H1 (cell line): ENCODE measurements around the gene BLOC1S1. TPM values are rescaled to one million over a fixed set of nuclear protein-coding genes. Genes with fewer than 3 reads are reported as not detected.

Experiments
- CTCF ChIA-PET: fragments of 300-600 bp; sonication (Branson Sonifier 250); formaldehyde crosslinking; loops from one replicate; lab custom pipeline; 2021; ENCODE audit not compliant: partially characterized antibody; lab: Charles Lee
- POLR2A ChIA-PET: fragments of 300-600 bp; sonication (Branson Sonifier 250); formaldehyde crosslinking; loops from one replicate; lab custom pipeline; 2021; ENCODE audit warnings: inconsistent platforms; ENCODE audit not compliant: partially characterized antibody; lab: Charles Lee
- DNase-seq, 2 experiments: peaks; one replicate each; pipeline versions ENCODE4 v3.0.0 to v3.0.0-alpha.2; 2010 to 2022; ENCODE audit warnings: low spot score in 2 of 2, low read depth in 1 of 2, mixed read lengths in 1 of 2
- FAIRE-seq: peaks from 2 replicates; lab custom pipeline; 2011; peaks lifted over from hg19 to GRCh38; lab: Jason Lieb, UNC
- H2AFZ ChIP-seq: 2 replicates; pipeline ENCODE4 v1.8.1; 2012; ENCODE audit warnings: low read length, inconsistent platforms
- H2AK5ac ChIP-seq: 2 replicates; pipeline ENCODE4 v1.6.1; 2013; ENCODE audit warnings: low read depth, low read length
- H2BK120ac ChIP-seq: replicated peaks from 2 replicates; pipeline ENCODE3; 2013; ENCODE audit warnings: low read depth, low read length, inconsistent platforms
- H2BK12ac ChIP-seq: 2 replicates; pipeline ENCODE4 v1.6.1; 2013; ENCODE audit warnings: low read depth, low read length
- H2BK15ac ChIP-seq: 2 replicates; pipeline ENCODE4 v1.6.1; 2013; ENCODE audit warnings: low read length
- H2BK20ac ChIP-seq: 2 replicates; pipeline ENCODE4 v1.6.1; 2013; ENCODE audit warnings: low read length
- H2BK5ac ChIP-seq: 2 replicates; pipeline ENCODE4 v1.6.1; 2013; ENCODE audit warnings: low read depth, low read length
- H3K14ac ChIP-seq: 2 replicates; pipeline ENCODE4 v1.6.1; 2013; ENCODE audit warnings: inconsistent platforms; ENCODE audit not compliant: insufficient read length
- H3K18ac ChIP-seq: 2 replicates; pipeline ENCODE4 v1.6.1; 2013; ENCODE audit warnings: low read length; ENCODE audit errors: extremely low read depth
- H3K23ac ChIP-seq: 2 replicates; pipeline ENCODE4 v1.6.1; 2013; ENCODE audit warnings: inconsistent platforms; ENCODE audit not compliant: insufficient read length
- H3K23me2 ChIP-seq: 2 replicates; pipeline ENCODE4 v1.6.1; 2013; ENCODE audit warnings: low read depth, low read length
- H3K27ac ChIP-seq: 2 replicates; pipeline ENCODE4 v1.6.1; 2011; ENCODE audit warnings: low read depth, low read length, inconsistent platforms
- H3K27me3 ChIP-seq, 4 experiments: replicated peaks in 1 of 4; 1 replicate in 1 of 4; 2 replicates in 3 of 4; pipeline versions ENCODE4 v1.6.1 to v1.8.1; 2011 to 2013; ENCODE audit warnings: low read length in 3 of 4, mild to moderate bottlenecking in 3 of 4, inconsistent platforms in 2 of 4, mixed read lengths in 2 of 4, moderate library complexity in 1 of 4; ENCODE audit not compliant: control insufficient read depth in 3 of 4, insufficient read depth in 3 of 4; ENCODE audit errors: extremely low read depth in 1 of 4
- H3K36me3 ChIP-seq, 4 experiments: 2 replicates each; pipeline versions ENCODE4 v1.6.1 to v1.8.1; 2011 to 2013; ENCODE audit warnings: mild to moderate bottlenecking in 4 of 4, low read length in 3 of 4, moderate library complexity in 2 of 4, control low read depth in 1 of 4, inconsistent platforms in 1 of 4; ENCODE audit not compliant: insufficient read depth in 4 of 4, control insufficient read depth in 2 of 4
- H3K4ac ChIP-seq: replicated peaks from 2 replicates; pipeline ENCODE3; 2013; ENCODE audit warnings: low read length, low read depth, mixed read lengths, inconsistent platforms; ENCODE audit not compliant: insufficient read length
- H3K4me1 ChIP-seq, 4 experiments: replicated peaks in 1 of 4; 1 replicate in 1 of 4; 2 replicates in 3 of 4; pipeline versions ENCODE4 v1.6.1 to v1.8.1; 2011 to 2013; ENCODE audit warnings: low read length in 3 of 4, inconsistent platforms in 2 of 4, mixed read lengths in 1 of 4; ENCODE audit not compliant: insufficient read depth in 4 of 4, control insufficient read depth in 3 of 4
- H3K4me2 ChIP-seq, 2 experiments: 2 replicates each; pipeline versions ENCODE4 v1.6.1 to v1.8.1; 2011 to 2013; ENCODE audit warnings: low read depth in 2 of 2, low read length in 2 of 2, control low read depth in 1 of 2, inconsistent platforms in 1 of 2, mild to moderate bottlenecking in 1 of 2; ENCODE audit not compliant: insufficient read depth in 1 of 2
- H3K4me3 ChIP-seq, 4 experiments: fragments of 200-600, 300-600 bp in 1 of 4; sonication (generic), shearing (Covaris generic), sonication (Bioruptor Twin) in 1 of 4; 2 replicates each; pipeline versions ENCODE4 v1.5.1 to v1.8.1; 2011 to 2016; ENCODE audit warnings: low read length in 4 of 4, low read depth in 3 of 4, control low read depth in 2 of 4, inconsistent platforms in 2 of 4, mild to moderate bottlenecking in 2 of 4, mixed read lengths in 1 of 4, moderate library complexity in 1 of 4; ENCODE audit not compliant: insufficient read depth in 2 of 4; ENCODE audit errors: extremely low read depth in 1 of 4
- H3K56ac ChIP-seq: replicated peaks from 2 replicates; pipeline ENCODE3; 2013; ENCODE audit warnings: low read depth, mild to moderate bottlenecking, mixed read lengths, low read length, inconsistent platforms; ENCODE audit not compliant: insufficient read length
- H3K79me1 ChIP-seq: 2 replicates; pipeline ENCODE4 v1.6.1; 2013; ENCODE audit warnings: low read depth, low read length, control low read depth
- H3K79me2 ChIP-seq, 2 experiments: 2 replicates each; pipeline versions ENCODE4 v1.6.1 to v1.8.1; 2012 to 2013; ENCODE audit warnings: low read length in 2 of 2, mild to moderate bottlenecking in 2 of 2, inconsistent platforms in 1 of 2; ENCODE audit not compliant: insufficient read depth in 2 of 2, control insufficient read depth in 1 of 2
- H3K9ac ChIP-seq, 4 experiments: replicated peaks in 1 of 4; 1 replicate in 1 of 4; 2 replicates in 3 of 4; pipeline versions ENCODE4 v1.6.1 to v1.8.1; 2011 to 2013; ENCODE audit warnings: low read depth in 3 of 4, low read length in 3 of 4, control low read depth in 2 of 4, mild to moderate bottlenecking in 2 of 4, moderate library complexity in 2 of 4, inconsistent platforms in 1 of 4; ENCODE audit errors: extremely low read depth in 1 of 4
- H3K9me3 ChIP-seq, 2 experiments: 2 replicates each; pipeline versions ENCODE4 v1.6.1 to v1.8.1; 2012 to 2013; ENCODE audit warnings: mild to moderate bottlenecking in 2 of 2, moderate library complexity in 2 of 2, control low read depth in 1 of 2, inconsistent platforms in 1 of 2, low read depth in 1 of 2, low read length in 1 of 2, mixed read lengths in 1 of 2; ENCODE audit not compliant: insufficient read depth in 2 of 2
- H4K20me1 ChIP-seq, 2 experiments: replicated peaks in 1 of 2; 2 replicates each; pipeline versions ENCODE3 to v1.8.1; 2011 to 2013; ENCODE audit warnings: inconsistent platforms in 2 of 2, low read length in 2 of 2, mild to moderate bottlenecking in 1 of 2; ENCODE audit not compliant: insufficient read depth in 2 of 2, control insufficient read depth in 1 of 2
- H4K5ac ChIP-seq: 2 replicates; pipeline ENCODE4 v1.6.1; 2013; ENCODE audit warnings: low read length, low read depth, mixed read lengths, inconsistent platforms; ENCODE audit not compliant: insufficient read length
- H4K8ac ChIP-seq: 2 replicates; pipeline ENCODE4 v1.8.0; 2013; ENCODE audit warnings: mild to moderate bottlenecking, moderate library complexity, low read length, inconsistent platforms; ENCODE audit not compliant: insufficient read depth; ENCODE audit errors: extremely low read depth
- H4K91ac ChIP-seq: replicated peaks from 2 replicates; pipeline ENCODE3; 2013; ENCODE audit warnings: low read length, mixed read lengths, inconsistent platforms; ENCODE audit not compliant: insufficient read length
- BCL11A ChIP-seq, 2 experiments: IDR thresholded peaks; one replicate each; pipeline ENCODE4 v1.6.1; 2011; ENCODE audit warnings: low read depth in 2 of 2, low read length in 2 of 2, mild to moderate bottlenecking in 2 of 2
- KDM5A ChIP-seq: fragments of 200-600 bp; IDR thresholded peaks from 2 replicates; pipeline ENCODE4 v1.7.1; 2012; ENCODE audit warnings: mild to moderate bottlenecking, low read length, inconsistent platforms, mixed read lengths
- PHF8 ChIP-seq: fragments of 200-600 bp; sonication (generic); conservative IDR thresholded peaks from 2 replicates; pipeline ENCODE4 v1.7.1; 2012; ENCODE audit warnings: low read depth, mild to moderate bottlenecking, inconsistent platforms, low read length, moderate library complexity
- POLR2AphosphoS5 ChIP-seq: IDR thresholded peaks from 2 replicates; pipeline ENCODE4 v1.6.1; 2011; ENCODE audit warnings: low read depth, low read length
- SUZ12 ChIP-seq: fragments of 200-600 bp; sonication (generic); IDR thresholded peaks from 2 replicates; pipeline ENCODE4 v1.6.1; 2012; ENCODE audit warnings: mild to moderate bottlenecking, inconsistent platforms, low read length, moderate library complexity, mixed read lengths
- USF2 ChIP-seq: IDR thresholded peaks from 2 replicates; pipeline ENCODE4 v1.6.1; 2011; ENCODE audit warnings: low read length, improper control_type of control experiment
- ZNF274 ChIP-seq: IDR thresholded peaks from 2 replicates; pipeline ENCODE4 v1.7.0; 2012; ENCODE audit warnings: low read length, borderline replicate concordance; ENCODE audit errors: extremely low read depth
- WGBS, 2 experiments: shearing (Covaris generic) in 1 of 2; methylation state at CpG; one replicate each; pipeline versions ENCODE4 v1.1.6 to v1.1.7; 2013 to 2015; ENCODE audit warnings: low lambda C conversion rate in 2 of 2, mixed read lengths in 2 of 2, inconsistent platforms in 1 of 2, low coverage in 1 of 2, missing lambda C conversion rate in 1 of 2; ENCODE audit not compliant: insufficient replicate concordance in 2 of 2, insufficient coverage in 1 of 2, insufficient read length in 1 of 2; ENCODE audit errors: extremely low coverage in 1 of 2, missing lambda C conversion rate in 1 of 2; 5-methylcytosine and 5-hydroxymethylcytosine counted together
- polyA plus RNA-seq, 7 experiments: library from polyadenylated mRNA; depleted of rRNA in 3 of 7; stranded (reverse) in 5 of 7; unstranded in 2 of 7; fragments of >200 nt in 5 of 7; fragments of 200-250 nt in 2 of 7; gene quantifications; 1 replicate in 5 of 7; 2 replicates in 1 of 7; 4 replicates in 1 of 7; pipeline versions ENCODE4 v1.2.1 to v1.2.3, GENCODE V29; 2011 to 2013; ENCODE audit warnings: missing spikeins in 2 of 7, mixed read lengths in 2 of 7
- total RNA-seq: library from RNA; stranded (reverse); fragmentation: NEBNext Ultra II Directional; extraction: Animal tissue kit (Norgen Biotek cat#: 25700); gene quantifications from 2 replicates; pipeline ENCODE4 v1.2.1, GENCODE V29; 2021
- TF ChIP-seq, protein P1 (sequence below): IDR thresholded peaks from 2 replicates; pipeline ENCODE4 v1.6.1; 2011; ENCODE audit warnings: low read depth, mild to moderate bottlenecking, low read length; ENCODE audit not compliant: insufficient read depth
- TF ChIP-seq, protein P2 (sequence below), 3 experiments: IDR thresholded peaks; 1 replicate in 2 of 3; 2 replicates in 1 of 3; pipeline versions ENCODE4 v1.5.1 to v1.6.1; 2011; ENCODE audit warnings: low read length in 3 of 3, mild to moderate bottlenecking in 3 of 3, inconsistent platforms in 2 of 3, low read depth in 1 of 3, moderate library complexity in 1 of 3; ENCODE audit not compliant: insufficient read depth in 1 of 3; ENCODE audit errors: control extremely low read depth in 1 of 3

BLOC1S1 gene
- total and polyA plus RNA-seq, 2 of the 8 experiments (the other 6 are each of a cell fraction or from before 2014, with no cell fraction given): 91.1 to 185 TPM

- Histone ChIP-seq H3K79me1 (no peaks in the 10 kb centered on the region), H3K9ac (no peak overlapping the region), H3K23ac (no peak overlapping the region), H2BK15ac (no peak overlapping the region), H3K27ac (no peak overlapping the region), H2BK12ac (no peak overlapping the region), H3K4me3 (no peak overlapping the region), H2BK120ac (no peak overlapping the region), H3K4me1 (peaks cover 0 to 12% (median 5%) of the 10 kb centered on the region in 4 experiments; a peak in 4 of 7 replicates), H2BK5ac (no peak overlapping the region), H3K36me3 (peaks cover 0 to 17% (median 6%) of the 10 kb centered on the region in 4 experiments; a peak in 5 of 8 replicates), H2BK20ac (no peak overlapping the region), H3K14ac (no peak overlapping the region), H3K23me2 (no peaks in the 10 kb centered on the region), H4K91ac (no peak overlapping the region), H3K4ac (no peak overlapping the region), H3K9me3 (no peaks in the 10 kb centered on the region), H2AK5ac (no peak overlapping the region), H4K8ac (no peak overlapping the region), H2AFZ (no peak overlapping the region), H3K27me3 (no peaks in the 10 kb centered on the region), H3K4me2 (no peak overlapping the region), H4K20me1 (peaks cover 0 to under 1% of the 10 kb centered on the region in 2 experiments), H3K56ac (no peak overlapping the region), H3K18ac (no peak overlapping the region), H4K5ac (no peak overlapping the region), H3K79me2 (no peaks in the 10 kb centered on the region)
- DNase-seq (no peak), FAIRE-seq (no peak)
- CTCF ChIA-PET: interaction anchor here (0.7 to 4.9 kb wide), 8 partner anchors 11 to 498 kb away, joined by 3 to 34 read pairs (median 4); partner anchors contain the start of genes BLOC1S1, ITGA7 and RDH5
- POLR2A ChIA-PET: interaction anchor here (1.0 to 2.2 kb wide), 5 partner anchors 9 to 243 kb away, joined by 3 to 10 read pairs (median 4); partner anchors contain the start of gene ITGA7
- WGBS, 2 experiments: 98% methylated on average over 7 of the region's 7 CpGs; no CpG with 5 or more reads in 1 of the 2 experiments
- TF ChIP-seq KDM5A: no peak
- no peak for TF ChIP-seq POLR2AphosphoS5
- TF ChIP-seq, protein P1, sequence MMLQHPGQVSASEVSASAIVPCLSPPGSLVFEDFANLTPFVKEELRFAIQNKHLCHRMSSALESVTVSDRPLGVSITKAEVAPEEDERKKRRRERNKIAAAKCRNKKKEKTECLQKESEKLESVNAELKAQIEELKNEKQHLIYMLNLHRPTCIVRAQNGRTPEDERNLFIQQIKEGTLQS: no peak
- TF ChIP-seq USF2: no peak
- TF ChIP-seq PHF8: no peak
- TF ChIP-seq BCL11A (IDR thresholded peaks at IDR 0.05; ENCODE audit: low read depth in 2 of 2, low read length in 2 of 2): no peak
- TF ChIP-seq, protein P2, sequence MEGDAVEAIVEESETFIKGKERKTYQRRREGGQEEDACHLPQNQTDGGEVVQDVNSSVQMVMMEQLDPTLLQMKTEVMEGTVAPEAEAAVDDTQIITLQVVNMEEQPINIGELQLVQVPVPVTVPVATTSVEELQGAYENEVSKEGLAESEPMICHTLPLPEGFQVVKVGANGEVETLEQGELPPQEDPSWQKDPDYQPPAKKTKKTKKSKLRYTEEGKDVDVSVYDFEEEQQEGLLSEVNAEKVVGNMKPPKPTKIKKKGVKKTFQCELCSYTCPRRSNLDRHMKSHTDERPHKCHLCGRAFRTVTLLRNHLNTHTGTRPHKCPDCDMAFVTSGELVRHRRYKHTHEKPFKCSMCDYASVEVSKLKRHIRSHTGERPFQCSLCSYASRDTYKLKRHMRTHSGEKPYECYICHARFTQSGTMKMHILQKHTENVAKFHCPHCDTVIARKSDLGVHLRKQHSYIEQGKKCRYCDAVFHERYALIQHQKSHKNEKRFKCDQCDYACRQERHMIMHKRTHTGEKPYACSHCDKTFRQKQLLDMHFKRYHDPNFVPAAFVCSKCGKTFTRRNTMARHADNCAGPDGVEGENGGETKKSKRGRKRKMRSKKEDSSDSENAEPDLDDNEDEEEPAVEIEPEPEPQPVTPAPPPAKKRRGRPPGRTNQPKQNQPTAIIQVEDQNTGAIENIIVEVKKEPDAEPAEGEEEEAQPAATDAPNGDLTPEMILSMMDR (IDR thresholded peaks at IDR 0.05; ENCODE audit: control extremely low read depth in 1 of 3, insufficient read depth in 1 of 3, low read depth in 1 of 3, low read length in 3 of 3): no peak
- TF ChIP-seq SUZ12: no peak
- no peak for TF ChIP-seq ZNF274
These were observed 32.2 kb upstream of the BLOC1S1 start for GRCh38 chr12:55683676-55684075.
